Measurements from ENCODE around the gene IL17B. TPM values are rescaled to one million over a fixed set of nuclear protein-coding genes. Genes with fewer than 3 reads are reported as not detected.

The IL17B gene
- total RNA-seq, 1 donor from 2014 or later, result not detected

- H3K9me3 Mint-ChIP-seq, result no peaks in the 10 kb centered on the region
- H3K4me1 Mint-ChIP-seq, result peaks cover 2% of the 10 kb centered on the region
- no peak overlapping the region for H3K27ac Mint-ChIP-seq
- H3K4me3 Mint-ChIP-seq, result no peak overlapping the region
- no peaks in the 10 kb centered on the region for H3K36me3 Mint-ChIP-seq (ENCODE audit: low read depth)
- intact Hi-C loops (cut with micrococcal nuclease), result no loop called here
- peaks cover 3% of the 10 kb centered on the region for H3K27me3 Mint-ChIP-seq
- no peak for DNase-seq
These were observed 40.9 kb upstream of the IL17B start for GRCh38 chr5:149419859-149420544.

- DNase-seq, result no peak
- Mint-ChIP-seq H3K27me3 (peaks cover 3% of the 10 kb centered on the region), H3K9me3 (no peaks in the 10 kb centered on the region), H3K4me3 (no peak overlapping the region), H3K27ac (no peak overlapping the region), H3K36me3 (ENCODE audit: low read depth) (no peaks in the 10 kb centered on the region), H3K4me1 (peaks cover 2% of the 10 kb centered on the region)
- intact Hi-C loops (cut with micrococcal nuclease), result no loop called here
These were observed 40.4 kb upstream of the IL17B start for GRCh38 chr5:149419532-149419858.

GRCh38 chr5:149418910-149419531 is 39.9 kb upstream of the IL17B start:
- no peaks in the 10 kb centered on the region for H3K36me3 Mint-ChIP-seq (ENCODE audit: low read depth)

GRCh38 chr5:149417711-149418368 is 38.7 kb upstream of the IL17B start:
- Mint-ChIP-seq H3K27me3 (peaks cover 3% of the 10 kb centered on the region), H3K36me3 (ENCODE audit: low read depth) (no peaks in the 10 kb centered on the region), H3K4me3 (no peak overlapping the region), H3K4me1 (no peaks in the 10 kb centered on the region), H3K27ac (no peak overlapping the region), H3K9me3 (no peaks in the 10 kb centered on the region)
- DNase-seq, result no peak
- intact Hi-C loops (cut with micrococcal nuclease), result no loop called here

More at GRCh38 chr5:149418910-149419531, 39.9 kb upstream of the IL17B start:
- no peak for DNase-seq
- peaks cover 2% of the 10 kb centered on the region for H3K4me1 Mint-ChIP-seq
- H3K27ac Mint-ChIP-seq, result no peak overlapping the region
- intact Hi-C loops (cut with micrococcal nuclease), result no loop called here
- no peaks in the 10 kb centered on the region for H3K9me3 Mint-ChIP-seq
- peaks cover 3% of the 10 kb centered on the region for H3K27me3 Mint-ChIP-seq
- H3K4me3 Mint-ChIP-seq, result no peak overlapping the region

GRCh38 chr5:149416987-149417710 is 38.1 kb upstream of the IL17B start:
- no peak for DNase-seq
- H3K27ac Mint-ChIP-seq, result no peak overlapping the region
- peaks cover 3% of the 10 kb centered on the region for H3K27me3 Mint-ChIP-seq
- H3K36me3 Mint-ChIP-seq (ENCODE audit: low read depth), result no peaks in the 10 kb centered on the region
- no peaks in the 10 kb centered on the region for H3K9me3 Mint-ChIP-seq
- no peak overlapping the region for H3K4me3 Mint-ChIP-seq
- H3K4me1 Mint-ChIP-seq, result no peaks in the 10 kb centered on the region
- intact Hi-C loops (cut with micrococcal nuclease), result no loop called here

GRCh38 chr5:149415066-149415967 is 36.2 kb upstream of the IL17B start:
- intact Hi-C loops (cut with micrococcal nuclease), result no loop called here
- Mint-ChIP-seq H3K4me3 (no peak overlapping the region), H3K27me3 (peaks cover 3% of the 10 kb centered on the region), H3K27ac (no peak overlapping the region), H3K36me3 (ENCODE audit: low read depth) (no peaks in the 10 kb centered on the region), H3K9me3 (no peaks in the 10 kb centered on the region), H3K4me1 (no peaks in the 10 kb centered on the region)
- no peak for DNase-seq

- no peak overlapping the region for H3K4me3 Mint-ChIP-seq
- no peak overlapping the region for H3K27ac Mint-ChIP-seq
- no peaks in the 10 kb centered on the region for H3K9me3 Mint-ChIP-seq
- intact Hi-C loops (cut with micrococcal nuclease), result no loop called here
- no peaks in the 10 kb centered on the region for H3K4me1 Mint-ChIP-seq
- H3K36me3 Mint-ChIP-seq (ENCODE audit: low read depth), result no peaks in the 10 kb centered on the region
- peaks cover 3% of the 10 kb centered on the region for H3K27me3 Mint-ChIP-seq
- DNase-seq, result no peak
These were observed 35.4 kb upstream of the IL17B start for GRCh38 chr5:149414405-149415065.

GRCh38 chr5:149413477-149414210 is 34.6 kb upstream of the IL17B start:
- intact Hi-C loops (cut with micrococcal nuclease), result no loop called here
- Mint-ChIP-seq H3K36me3 (ENCODE audit: low read depth) (no peaks in the 10 kb centered on the region), H3K9me3 (no peaks in the 10 kb centered on the region), H3K4me3 (no peak overlapping the region), H3K27ac (no peak overlapping the region), H3K27me3 (no peaks in the 10 kb centered on the region), H3K4me1 (no peaks in the 10 kb centered on the region)
- DNase-seq, result no peak

- no peak overlapping the region for H3K27ac Mint-ChIP-seq
- DNase-seq, result no peak
- intact Hi-C loops (cut with micrococcal nuclease), result no loop called here
- H3K4me1 Mint-ChIP-seq, result no peaks in the 10 kb centered on the region
- no peaks in the 10 kb centered on the region for H3K27me3 Mint-ChIP-seq
- no peaks in the 10 kb centered on the region for H3K9me3 Mint-ChIP-seq
- H3K36me3 Mint-ChIP-seq (ENCODE audit: low read depth), result no peaks in the 10 kb centered on the region
- no peak overlapping the region for H3K4me3 Mint-ChIP-seq
These were observed 33.8 kb upstream of the IL17B start for GRCh38 chr5:149412783-149413476.

- Mint-ChIP-seq H3K27me3 (no peaks in the 10 kb centered on the region), H3K36me3 (ENCODE audit: low read depth) (no peaks in the 10 kb centered on the region), H3K27ac (no peak overlapping the region), H3K4me1 (no peaks in the 10 kb centered on the region), H3K4me3 (no peak overlapping the region), H3K9me3 (no peaks in the 10 kb centered on the region)
- intact Hi-C loops (cut with micrococcal nuclease), result no loop called here
- no peak for DNase-seq
These were observed 32.8 kb upstream of the IL17B start for GRCh38 chr5:149411738-149412519.

- H3K9me3 Mint-ChIP-seq, result no peaks in the 10 kb centered on the region
- DNase-seq, result no peak
- no peaks in the 10 kb centered on the region for H3K4me1 Mint-ChIP-seq
- intact Hi-C loops (cut with micrococcal nuclease), result no loop called here
- no peaks in the 10 kb centered on the region for H3K27me3 Mint-ChIP-seq
- H3K4me3 Mint-ChIP-seq, result no peak overlapping the region
- no peak overlapping the region for H3K27ac Mint-ChIP-seq
- no peaks in the 10 kb centered on the region for H3K36me3 Mint-ChIP-seq (ENCODE audit: low read depth)
These were observed 31.8 kb upstream of the IL17B start for GRCh38 chr5:149410721-149411432.

Measured in activated CD4-positive, alpha-beta T cell treated with anti-CD3 and anti-CD28 coated beads, Interleukin-2, amount 10 ng/mL, durations not matched to agents 24 days and 14 days (primary cell).